Fibroblast of lung (primary cell): Measurements from ENCODE around the gene NOL9. TPM values are rescaled to one million over a fixed set of nuclear protein-coding genes. Genes with fewer than 3 reads are reported as not detected.
A peak's percentile ranks its signal among the peaks of the same experiment; 100 is the strongest.

Experiments used
- DNase-seq, 2 donors: peaks; one replicate each; pipeline versions ENCODE4 v3.0.0 to v3.0.0-alpha.2; 2010; ENCODE audit warnings: low read depth in 2 of 2
- H2AFZ ChIP-seq: 2 replicates; pipeline ENCODE4 v1.5.1; 2012; ENCODE audit warnings: low read length, control low read depth, inconsistent platforms
- H3K27ac ChIP-seq: 2 replicates; pipeline ENCODE4 v1.5.1; 2011; ENCODE audit warnings: low read length, control low read depth; ENCODE audit not compliant: insufficient read depth
- H3K27me3 ChIP-seq: 2 replicates; pipeline ENCODE4 v1.5.1; 2011; ENCODE audit warnings: mild to moderate bottlenecking, low read length; ENCODE audit not compliant: control insufficient read depth, insufficient read depth
- H3K36me3 ChIP-seq: 2 replicates; pipeline ENCODE4 v1.5.1; 2011; ENCODE audit warnings: low read length; ENCODE audit not compliant: control insufficient read depth, insufficient read depth
- H3K4me1 ChIP-seq: 2 replicates; pipeline ENCODE4 v1.5.1; 2011; ENCODE audit warnings: low read length; ENCODE audit not compliant: control insufficient read depth, insufficient read depth; ENCODE audit errors: extremely low read depth
- H3K4me2 ChIP-seq: 2 replicates; pipeline ENCODE4 v1.5.1; 2011; ENCODE audit warnings: low read length, control low read depth; ENCODE audit not compliant: insufficient read depth; ENCODE audit errors: extremely low read depth
- H3K4me3 ChIP-seq, 4 experiments: fragments of 200-600 bp in 1 of 4; sonication (generic) in 1 of 4; replicated peaks in 1 of 4; 2 replicates each; pipeline ENCODE4 v1.5.1; 2011 to 2016; ENCODE audit warnings: low read length in 4 of 4, low read depth in 3 of 4, mild to moderate bottlenecking in 3 of 4, control low read depth in 2 of 4, inconsistent platforms in 1 of 4, mixed read lengths in 1 of 4; ENCODE audit not compliant: insufficient read depth in 1 of 4; ENCODE audit errors: control extremely low read depth in 1 of 4
- H3K79me2 ChIP-seq: 2 replicates; pipeline ENCODE4 v1.5.1; 2012; ENCODE audit warnings: mild to moderate bottlenecking, low read length, inconsistent platforms; ENCODE audit not compliant: control insufficient read depth, insufficient read depth
- H3K9ac ChIP-seq: 2 replicates; pipeline ENCODE4 v1.5.1; 2011; ENCODE audit warnings: mild to moderate bottlenecking, low read length, control low read depth; ENCODE audit not compliant: insufficient read depth
- H3K9me3 ChIP-seq: 2 replicates; pipeline ENCODE4 v1.5.1; 2012; ENCODE audit warnings: low read depth, low read length; ENCODE audit not compliant: control insufficient read depth, insufficient read depth
- H4K20me1 ChIP-seq: 2 replicates; pipeline ENCODE4 v1.5.1; 2011; ENCODE audit warnings: low read length; ENCODE audit not compliant: control insufficient read depth, insufficient read depth; ENCODE audit errors: extremely low read depth
- EZH2 ChIP-seq: IDR thresholded peaks from 2 replicates; pipeline ENCODE4 v1.5.1; 2012; ENCODE audit warnings: low read length, control low read depth, mild to moderate bottlenecking; ENCODE audit errors: missing control alignments
- polyA plus RNA-seq, 2 donors: library from polyadenylated mRNA; depleted of rRNA in 1 of 2; stranded (reverse) in 1 of 2; unstranded in 1 of 2; fragments of >200 nt; gene quantifications; 2 replicates each; pipeline ENCODE4 v1.2.1, GENCODE V29; 2011 to 2012; ENCODE audit warnings: missing spikeins in 1 of 2
- total RNA-seq: library from RNA; depleted of rRNA; stranded (reverse); fragments of >200 nt; gene quantifications from 2 replicates; pipeline ENCODE4 v1.2.1, GENCODE V29; 2014
- TF ChIP-seq, protein P1 (sequence below), 2 donors: IDR thresholded peaks in 1 of 2; conservative IDR thresholded peaks in 1 of 2; 1 replicate in 1 of 2; 2 replicates in 1 of 2; pipeline ENCODE4 v1.5.1; 2011 to 2012; ENCODE audit warnings: low read length in 2 of 2, control low read depth in 1 of 2, inconsistent platforms in 1 of 2, low read depth in 1 of 2, mild to moderate bottlenecking in 1 of 2

NOL9 gene
- total and polyA plus RNA-seq, 2 donors (not counting 1 experiment from before 2014, with no cell fraction given): 17.5 to 19.0 TPM

DNA sequence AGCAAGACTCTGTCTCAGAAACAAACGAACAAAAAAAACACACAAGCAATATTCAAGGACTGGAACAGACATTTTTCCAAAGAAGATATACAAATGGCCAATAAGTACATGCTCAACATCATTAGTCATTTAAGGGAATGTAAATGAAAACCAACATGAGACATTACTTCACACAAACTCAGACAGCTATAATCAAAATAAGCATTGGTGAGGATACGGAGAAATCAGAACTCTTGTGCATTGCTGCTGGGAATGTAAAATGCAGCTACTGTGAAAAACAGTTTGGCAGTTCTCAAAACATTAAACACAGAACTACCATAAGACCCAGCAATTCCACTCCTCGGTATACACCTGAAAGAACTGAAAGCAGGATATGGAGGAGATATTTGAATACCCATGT, 15.4 kb downstream of the NOL9 start:
- H3K9ac ChIP-seq: no peak overlapping the region
- H3K4me3 ChIP-seq: no peak overlapping the region
- no peaks in the 10 kb centered on the region for H3K9me3 ChIP-seq
- no peak for TF ChIP-seq EZH2
- TF ChIP-seq, protein P1, sequence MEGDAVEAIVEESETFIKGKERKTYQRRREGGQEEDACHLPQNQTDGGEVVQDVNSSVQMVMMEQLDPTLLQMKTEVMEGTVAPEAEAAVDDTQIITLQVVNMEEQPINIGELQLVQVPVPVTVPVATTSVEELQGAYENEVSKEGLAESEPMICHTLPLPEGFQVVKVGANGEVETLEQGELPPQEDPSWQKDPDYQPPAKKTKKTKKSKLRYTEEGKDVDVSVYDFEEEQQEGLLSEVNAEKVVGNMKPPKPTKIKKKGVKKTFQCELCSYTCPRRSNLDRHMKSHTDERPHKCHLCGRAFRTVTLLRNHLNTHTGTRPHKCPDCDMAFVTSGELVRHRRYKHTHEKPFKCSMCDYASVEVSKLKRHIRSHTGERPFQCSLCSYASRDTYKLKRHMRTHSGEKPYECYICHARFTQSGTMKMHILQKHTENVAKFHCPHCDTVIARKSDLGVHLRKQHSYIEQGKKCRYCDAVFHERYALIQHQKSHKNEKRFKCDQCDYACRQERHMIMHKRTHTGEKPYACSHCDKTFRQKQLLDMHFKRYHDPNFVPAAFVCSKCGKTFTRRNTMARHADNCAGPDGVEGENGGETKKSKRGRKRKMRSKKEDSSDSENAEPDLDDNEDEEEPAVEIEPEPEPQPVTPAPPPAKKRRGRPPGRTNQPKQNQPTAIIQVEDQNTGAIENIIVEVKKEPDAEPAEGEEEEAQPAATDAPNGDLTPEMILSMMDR (conservative IDR thresholded peaks at IDR 0.05 in 1 of 2, IDR thresholded peaks at IDR 0.05 in 1 of 2; ENCODE audit: low read depth in 1 of 2, low read length in 2 of 2): no peak
- no peak overlapping the region for H3K4me2 ChIP-seq
- no peaks in the 10 kb centered on the region for H3K4me1 ChIP-seq
- DNase-seq: peak; percentile 52 to 87
- H4K20me1 ChIP-seq: peaks cover 3% of the 10 kb centered on the region
- H3K36me3 ChIP-seq: peaks cover 1% of the 10 kb centered on the region
- no peak overlapping the region for H3K27ac ChIP-seq
- no peak overlapping the region for H2AFZ ChIP-seq
- no peaks in the 10 kb centered on the region for H3K27me3 ChIP-seq
- H3K79me2 ChIP-seq: no peaks in the 10 kb centered on the region

DNA sequence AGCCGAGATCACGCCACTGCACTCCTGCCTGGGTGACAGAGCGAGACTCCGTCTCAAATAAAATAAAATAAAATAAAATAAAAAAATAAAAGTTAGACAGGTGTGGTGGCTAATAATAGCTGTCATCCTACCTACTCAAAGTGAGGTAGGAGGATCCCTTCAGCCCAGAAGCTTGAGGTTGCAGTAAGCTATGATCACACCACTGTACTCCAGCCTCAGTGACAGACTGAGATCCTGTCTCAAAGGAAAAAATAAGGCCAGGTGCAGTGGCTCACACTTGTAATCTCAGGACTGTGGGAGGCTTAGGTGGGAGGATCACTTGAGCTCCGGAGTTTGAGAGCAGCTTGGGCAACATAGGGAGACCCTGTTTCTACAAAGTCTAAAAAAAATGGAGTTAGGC, 18.0 kb downstream of the NOL9 start:
- no peaks in the 10 kb centered on the region for H3K9me3 ChIP-seq
- no peaks in the 10 kb centered on the region for H3K79me2 ChIP-seq
- no peak overlapping the region for H3K4me2 ChIP-seq
- H3K36me3 ChIP-seq: peaks cover 12% of the 10 kb centered on the region
- no peak for TF ChIP-seq EZH2
- TF ChIP-seq, protein P1 (conservative IDR thresholded peaks at IDR 0.05 in 1 of 2, IDR thresholded peaks at IDR 0.05 in 1 of 2; ENCODE audit: low read depth in 1 of 2, low read length in 2 of 2): no peak
- H2AFZ ChIP-seq: no peak overlapping the region
- H4K20me1 ChIP-seq: peaks cover 3% of the 10 kb centered on the region
- no peaks in the 10 kb centered on the region for H3K27me3 ChIP-seq
- no peak overlapping the region for H3K27ac ChIP-seq
- DNase-seq: no peak
- no peak overlapping the region for H3K4me3 ChIP-seq
- no peak overlapping the region for H3K9ac ChIP-seq
- H3K4me1 ChIP-seq: no peaks in the 10 kb centered on the region

DNA sequence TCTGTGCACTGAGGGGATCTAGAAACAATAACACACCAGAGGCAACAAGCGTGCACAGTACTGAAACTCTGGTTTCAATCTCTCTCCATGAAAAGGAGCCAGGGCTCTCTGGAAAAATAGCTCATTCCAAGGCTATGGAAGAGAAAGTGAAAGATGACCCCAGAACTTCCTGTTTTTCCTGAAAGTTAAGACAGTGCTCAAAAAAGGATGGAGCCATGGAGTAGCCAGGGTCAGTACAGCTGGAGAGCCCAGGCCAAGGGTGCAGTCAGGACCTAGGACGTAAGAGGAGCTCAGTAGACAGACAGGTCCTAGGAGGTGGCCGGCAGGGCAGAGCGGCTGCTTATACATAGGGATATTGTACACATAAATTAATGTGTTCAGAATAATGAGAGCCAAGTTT, 19.1 kb downstream of the NOL9 start:
- H3K27ac ChIP-seq: no peak overlapping the region
- H3K36me3 ChIP-seq: peaks cover 13% of the 10 kb centered on the region
- H4K20me1 ChIP-seq: peaks cover 3% of the 10 kb centered on the region
- no peaks in the 10 kb centered on the region for H3K27me3 ChIP-seq
- no peak overlapping the region for H3K4me3 ChIP-seq
- no peak for DNase-seq
- no peaks in the 10 kb centered on the region for H3K4me1 ChIP-seq
- TF ChIP-seq, protein P1 (conservative IDR thresholded peaks at IDR 0.05 in 1 of 2, IDR thresholded peaks at IDR 0.05 in 1 of 2; ENCODE audit: low read depth in 1 of 2, low read length in 2 of 2): no peak
- no peak for TF ChIP-seq EZH2
- no peak overlapping the region for H3K9ac ChIP-seq
- no peaks in the 10 kb centered on the region for H3K9me3 ChIP-seq
- no peaks in the 10 kb centered on the region for H3K79me2 ChIP-seq
- H2AFZ ChIP-seq: no peak overlapping the region
- no peak overlapping the region for H3K4me2 ChIP-seq
